DLD1 (cell line): ENCODE measurements around the gene KLHDC4.

Experiments
- in situ Hi-C: cut with HindIII; loops from 2 replicates; pipeline ENCODE4 v1.10.0; 2017; ENCODE audit warnings: low sequenced_read_pairs

KLHDC4 gene

GRCh38 chr16:87664792-87665191 lies 101.0 kb downstream of the KLHDC4 start:
- in situ Hi-C loops, result no loop called here

- in situ Hi-C loops, result no loop called here
Observed at GRCh38 chr16:87662254-87663204, 103.3 kb downstream of the KLHDC4 start.

GRCh38 chr16:87661561-87661960 lies 104.2 kb downstream of the KLHDC4 start:
- in situ Hi-C loops, result no loop called here

- in situ Hi-C loops, result no loop called here
Observed at GRCh38 chr16:87658564-87659225, 107.1 kb downstream of the KLHDC4 start.
